GM23338 (cell line): Measurements from ENCODE around the gene PISD. TPM values are rescaled to one million over a fixed set of nuclear protein-coding genes. Genes with fewer than 3 reads are reported as not detected.
A peak's percentile ranks its signal among the peaks of the same experiment; 100 is the strongest.

Source experiments
- ATAC-seq: fragments of 200-7000 bp; cut with Tn5 transposase; 3 replicates; pipeline ENCODE4 v1.9.1; 2020
- DNase-seq: peaks from one replicate; pipeline ENCODE4 v3.0.0-alpha.2; 2015; ENCODE audit warnings: low spot score
- H2AFZ ChIP-seq: fragments of 200-600 bp; sonication (generic); 2 replicates; pipeline ENCODE4 v1.8.0; 2016; ENCODE audit warnings: antibody characterized with exemption, mild to moderate bottlenecking, moderate library complexity
- H3F3A ChIP-seq: fragments of 200-600 bp; sonication (generic); replicated peaks from 2 replicates; pipeline ENCODE4 v1.8.0; 2017; ENCODE audit warnings: antibody characterized with exemption, mixed run types, low read depth
- H3K27ac ChIP-seq: fragments of 200-600 bp; sonication (generic); 2 replicates; pipeline ENCODE4 v1.6.1; 2016; ENCODE audit warnings: low read depth
- H3K27me3 ChIP-seq: fragments of 200-600 bp; sonication (generic); 2 replicates; pipeline ENCODE4 v1.8.0; 2016; ENCODE audit warnings: mild to moderate bottlenecking, mixed run types, moderate library complexity; ENCODE audit not compliant: insufficient read depth
- H3K36me3 ChIP-seq: fragments of 200-600 bp; sonication (generic); 2 replicates; pipeline ENCODE4 v1.8.0; 2016; ENCODE audit warnings: mild to moderate bottlenecking; ENCODE audit not compliant: insufficient read depth
- H3K4me1 ChIP-seq: fragments of 200-600 bp; sonication (generic); 2 replicates; pipeline ENCODE4 v1.8.0; 2016; ENCODE audit warnings: mild to moderate bottlenecking, moderate library complexity; ENCODE audit not compliant: insufficient read depth
- H3K4me2 ChIP-seq: fragments of 200-600 bp; sonication (generic); 2 replicates; pipeline ENCODE4 v1.7.1; 2017; ENCODE audit warnings: mixed run types
- H3K4me3 ChIP-seq: fragments of 200-600 bp; sonication (generic); 2 replicates; pipeline ENCODE4 v1.6.1; 2016; ENCODE audit warnings: mixed run types
- H3K79me2 ChIP-seq: fragments of 200-600 bp; sonication (generic); replicated peaks from 2 replicates; pipeline ENCODE4 v1.8.0; 2017; ENCODE audit warnings: mild to moderate bottlenecking; ENCODE audit not compliant: insufficient read depth
- H3K9me2 ChIP-seq: fragments of 200-600 bp; sonication (generic); 2 replicates; pipeline ENCODE4 v1.8.0; 2017; ENCODE audit not compliant: insufficient read depth
- H4K20me1 ChIP-seq: fragments of 200-600 bp; sonication (generic); replicated peaks from 2 replicates; pipeline ENCODE4 v1.8.0; 2017; ENCODE audit warnings: mild to moderate bottlenecking; ENCODE audit not compliant: insufficient read depth
- H3K27ac Mint-ChIP-seq: 2 replicates; pipeline ENCODE4 v1.8.0; 2020; ENCODE audit warnings: inconsistent platforms, mild to moderate bottlenecking, moderate library complexity, mixed read lengths
- H3K27me3 Mint-ChIP-seq: 3 replicates; pipeline ENCODE4 v1.8.0; 2022; ENCODE audit warnings: low read depth, mild to moderate bottlenecking, moderate library complexity, mixed read lengths, inconsistent platforms; ENCODE audit not compliant: insufficient read depth, poor library complexity
- H3K36me3 Mint-ChIP-seq: 3 replicates; pipeline ENCODE4 v1.8.0; 2021; ENCODE audit warnings: low read depth, mild to moderate bottlenecking, inconsistent platforms, moderate library complexity, mixed read lengths
- H3K4me1 Mint-ChIP-seq: 3 replicates; pipeline ENCODE4 v1.8.0; 2020; ENCODE audit warnings: mild to moderate bottlenecking, inconsistent platforms, mixed read lengths
- H3K4me3 Mint-ChIP-seq: 3 replicates; pipeline ENCODE4 v1.8.0; 2021; ENCODE audit warnings: moderate library complexity, mild to moderate bottlenecking, inconsistent platforms, mixed read lengths
- H3K9me3 Mint-ChIP-seq: 3 replicates; pipeline ENCODE4 v1.8.0; 2020; ENCODE audit warnings: moderate library complexity, mild to moderate bottlenecking, inconsistent platforms, mixed read lengths
- CREB1 ChIP-seq: fragments of 250-450 bp; sonication (Bioruptor Pico); IDR thresholded peaks from 2 replicates; pipeline ENCODE4 v1.5.0; 2020; ENCODE audit warnings: low read depth, mild to moderate bottlenecking, moderate library complexity
- EZH2 ChIP-seq: fragments of 200-600 bp; sonication (generic); IDR thresholded peaks from one replicate; pipeline ENCODE4 v1.8.0; 2017; ENCODE audit warnings: antibody characterized with exemption, mild to moderate bottlenecking, low read depth; ENCODE audit not compliant: unreplicated experiment
- EZH2phosphoT487 ChIP-seq: fragments of 200-600 bp; sonication (generic); IDR thresholded peaks from one replicate; pipeline ENCODE4 v1.8.1; 2018; ENCODE audit warnings: antibody characterized with exemption; ENCODE audit not compliant: unreplicated experiment
- JUNB ChIP-seq: IDR thresholded peaks from one replicate; pipeline ENCODE4 v1.6.1; 2016; ENCODE audit warnings: antibody characterized with exemption; ENCODE audit not compliant: unreplicated experiment
- NANOG ChIP-seq: IDR thresholded peaks from 2 replicates; pipeline ENCODE4 v1.6.1; 2016; ENCODE audit warnings: antibody characterized with exemption, borderline replicate concordance
- POLR2AphosphoS5 ChIP-seq: IDR thresholded peaks from 2 replicates; pipeline ENCODE4 v1.6.1; 2016; ENCODE audit warnings: antibody characterized with exemption, low read depth
- STAT1 ChIP-seq: IDR thresholded peaks from one replicate; pipeline ENCODE4 v1.6.1; 2016; ENCODE audit warnings: antibody characterized with exemption; ENCODE audit not compliant: unreplicated experiment
- ZNF114 ChIP-seq: fragments of 250-450 bp; sonication (Bioruptor Pico); IDR thresholded peaks from 2 replicates; pipeline ENCODE4 v1.5.0; 2020; ENCODE audit warnings: mild to moderate bottlenecking, moderate library complexity
- ZNF331 ChIP-seq: fragments of 250-450 bp; sonication (Bioruptor Pico); IDR thresholded peaks from 2 replicates; pipeline ENCODE4 v1.5.0; 2020; ENCODE audit warnings: low read depth, mild to moderate bottlenecking, moderate library complexity
- polyA plus RNA-seq: library from polyadenylated mRNA; unstranded; fragments of >200 nt; fragmentation: Nextera tagmentation; extraction: Ambion mirVana; gene quantifications from 2 replicates; pipeline ENCODE4 v1.2.1, GENCODE V29; 2016
- total RNA-seq: library from RNA; depleted of rRNA; stranded (reverse); fragments of >200 nt; shearing (Covaris generic); gene quantifications from 2 replicates; pipeline ENCODE4 v1.2.3, GENCODE V29; 2014
- TF ChIP-seq, protein P1 (sequence below): IDR thresholded peaks from 2 replicates; pipeline ENCODE4 v1.6.1; 2016; ENCODE audit warnings: antibody characterized with exemption
- TF ChIP-seq, protein P2 (sequence below): IDR thresholded peaks from one replicate; pipeline ENCODE4 v1.6.1; 2018; ENCODE audit warnings: antibody characterized with exemption; ENCODE audit not compliant: unreplicated experiment
- TF ChIP-seq, protein P3 (sequence below), 2 experiments: fragments of 200-600 bp in 1 of 2; sonication (generic) in 1 of 2; conservative IDR thresholded peaks; 2 replicates each; pipeline versions ENCODE4 v1.5.1 to v1.6.1; 2016 to 2017; ENCODE audit warnings: antibody characterized with exemption in 2 of 2, low read depth in 2 of 2, mild to moderate bottlenecking in 2 of 2, moderate library complexity in 1 of 2
- TF ChIP-seq, protein P4 (sequence below): fragments of 250-450 bp; sonication (Bioruptor Pico); IDR thresholded peaks from 2 replicates; pipeline ENCODE4 v1.5.0; 2020; ENCODE audit warnings: mild to moderate bottlenecking, moderate library complexity

The PISD gene
- total and polyA plus RNA-seq, 2 experiments from 2014 or later, result 43.1 to 54.5 TPM

DNA sequence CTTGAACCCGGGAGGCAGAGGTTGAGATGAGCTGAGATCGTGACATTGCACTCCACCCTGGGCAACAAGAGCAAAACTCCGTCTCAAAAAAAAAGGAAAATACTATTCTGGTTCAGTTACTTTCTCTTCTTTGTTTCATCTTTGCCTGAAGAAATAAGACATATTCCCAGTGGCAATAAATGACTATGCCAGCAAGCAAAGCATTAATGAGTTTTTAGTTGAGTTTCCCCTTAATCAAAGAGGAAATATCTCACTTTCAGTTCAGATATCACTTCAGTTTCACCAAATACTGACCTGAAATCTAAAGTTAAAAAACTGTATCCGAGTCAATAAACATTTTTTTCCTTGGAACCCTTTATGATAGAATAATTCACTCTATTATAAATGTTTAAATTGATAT is 10.4 kb downstream of the PISD start:
- H3K4me2 ChIP-seq, result no peak overlapping the region
- H4K20me1 ChIP-seq, result peaks cover 29% of the 10 kb centered on the region
- ATAC-seq (no peak), DNase-seq (no peak)
- peaks cover 25% of the 10 kb centered on the region for H3K4me1 Mint-ChIP-seq
- no peak overlapping the region for H2AFZ ChIP-seq
- peaks cover 17% of the 10 kb centered on the region for H3K36me3 ChIP-seq
- no peak overlapping the region for H3K27ac Mint-ChIP-seq
- 0 out of 2 replicates have a peak, but pooled peaks cover 5% of the 10 kb centered on the region for H3F3A ChIP-seq
- no peaks in the 10 kb centered on the region for H3K27me3 ChIP-seq
- 0 out of 2 replicates have a peak overlapping the region, but pooled peaks have one; percentile 56 for H3K27ac ChIP-seq
- H3K4me3 Mint-ChIP-seq, result no peak overlapping the region
- H3K27me3 Mint-ChIP-seq, result peaks cover 6% of the 10 kb centered on the region
- no peak for TF ChIP-seq EZH2phosphoT487
- no peak for TF ChIP-seq NANOG
- TF ChIP-seq, protein P1, sequence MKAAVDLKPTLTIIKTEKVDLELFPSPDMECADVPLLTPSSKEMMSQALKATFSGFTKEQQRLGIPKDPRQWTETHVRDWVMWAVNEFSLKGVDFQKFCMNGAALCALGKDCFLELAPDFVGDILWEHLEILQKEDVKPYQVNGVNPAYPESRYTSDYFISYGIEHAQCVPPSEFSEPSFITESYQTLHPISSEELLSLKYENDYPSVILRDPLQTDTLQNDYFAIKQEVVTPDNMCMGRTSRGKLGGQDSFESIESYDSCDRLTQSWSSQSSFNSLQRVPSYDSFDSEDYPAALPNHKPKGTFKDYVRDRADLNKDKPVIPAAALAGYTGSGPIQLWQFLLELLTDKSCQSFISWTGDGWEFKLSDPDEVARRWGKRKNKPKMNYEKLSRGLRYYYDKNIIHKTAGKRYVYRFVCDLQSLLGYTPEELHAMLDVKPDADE, result no peak
- TF ChIP-seq EZH2, result no peak
- TF ChIP-seq, protein P2, sequence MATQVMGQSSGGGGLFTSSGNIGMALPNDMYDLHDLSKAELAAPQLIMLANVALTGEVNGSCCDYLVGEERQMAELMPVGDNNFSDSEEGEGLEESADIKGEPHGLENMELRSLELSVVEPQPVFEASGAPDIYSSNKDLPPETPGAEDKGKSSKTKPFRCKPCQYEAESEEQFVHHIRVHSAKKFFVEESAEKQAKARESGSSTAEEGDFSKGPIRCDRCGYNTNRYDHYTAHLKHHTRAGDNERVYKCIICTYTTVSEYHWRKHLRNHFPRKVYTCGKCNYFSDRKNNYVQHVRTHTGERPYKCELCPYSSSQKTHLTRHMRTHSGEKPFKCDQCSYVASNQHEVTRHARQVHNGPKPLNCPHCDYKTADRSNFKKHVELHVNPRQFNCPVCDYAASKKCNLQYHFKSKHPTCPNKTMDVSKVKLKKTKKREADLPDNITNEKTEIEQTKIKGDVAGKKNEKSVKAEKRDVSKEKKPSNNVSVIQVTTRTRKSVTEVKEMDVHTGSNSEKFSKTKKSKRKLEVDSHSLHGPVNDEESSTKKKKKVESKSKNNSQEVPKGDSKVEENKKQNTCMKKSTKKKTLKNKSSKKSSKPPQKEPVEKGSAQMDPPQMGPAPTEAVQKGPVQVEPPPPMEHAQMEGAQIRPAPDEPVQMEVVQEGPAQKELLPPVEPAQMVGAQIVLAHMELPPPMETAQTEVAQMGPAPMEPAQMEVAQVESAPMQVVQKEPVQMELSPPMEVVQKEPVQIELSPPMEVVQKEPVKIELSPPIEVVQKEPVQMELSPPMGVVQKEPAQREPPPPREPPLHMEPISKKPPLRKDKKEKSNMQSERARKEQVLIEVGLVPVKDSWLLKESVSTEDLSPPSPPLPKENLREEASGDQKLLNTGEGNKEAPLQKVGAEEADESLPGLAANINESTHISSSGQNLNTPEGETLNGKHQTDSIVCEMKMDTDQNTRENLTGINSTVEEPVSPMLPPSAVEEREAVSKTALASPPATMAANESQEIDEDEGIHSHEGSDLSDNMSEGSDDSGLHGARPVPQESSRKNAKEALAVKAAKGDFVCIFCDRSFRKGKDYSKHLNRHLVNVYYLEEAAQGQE, result no peak
- no peak for TF ChIP-seq ZNF114 (CRISPR knock-in tag)
- TF ChIP-seq, protein P3, sequence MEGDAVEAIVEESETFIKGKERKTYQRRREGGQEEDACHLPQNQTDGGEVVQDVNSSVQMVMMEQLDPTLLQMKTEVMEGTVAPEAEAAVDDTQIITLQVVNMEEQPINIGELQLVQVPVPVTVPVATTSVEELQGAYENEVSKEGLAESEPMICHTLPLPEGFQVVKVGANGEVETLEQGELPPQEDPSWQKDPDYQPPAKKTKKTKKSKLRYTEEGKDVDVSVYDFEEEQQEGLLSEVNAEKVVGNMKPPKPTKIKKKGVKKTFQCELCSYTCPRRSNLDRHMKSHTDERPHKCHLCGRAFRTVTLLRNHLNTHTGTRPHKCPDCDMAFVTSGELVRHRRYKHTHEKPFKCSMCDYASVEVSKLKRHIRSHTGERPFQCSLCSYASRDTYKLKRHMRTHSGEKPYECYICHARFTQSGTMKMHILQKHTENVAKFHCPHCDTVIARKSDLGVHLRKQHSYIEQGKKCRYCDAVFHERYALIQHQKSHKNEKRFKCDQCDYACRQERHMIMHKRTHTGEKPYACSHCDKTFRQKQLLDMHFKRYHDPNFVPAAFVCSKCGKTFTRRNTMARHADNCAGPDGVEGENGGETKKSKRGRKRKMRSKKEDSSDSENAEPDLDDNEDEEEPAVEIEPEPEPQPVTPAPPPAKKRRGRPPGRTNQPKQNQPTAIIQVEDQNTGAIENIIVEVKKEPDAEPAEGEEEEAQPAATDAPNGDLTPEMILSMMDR (conservative IDR thresholded peaks at IDR 0.05; ENCODE audit: low read depth in 2 of 2), result no peak
- TF ChIP-seq CREB1 (CRISPR knock-in tag), result no peak
- TF ChIP-seq JUNB, result no peak
- no peak for TF ChIP-seq ZNF331
- TF ChIP-seq, protein P4, sequence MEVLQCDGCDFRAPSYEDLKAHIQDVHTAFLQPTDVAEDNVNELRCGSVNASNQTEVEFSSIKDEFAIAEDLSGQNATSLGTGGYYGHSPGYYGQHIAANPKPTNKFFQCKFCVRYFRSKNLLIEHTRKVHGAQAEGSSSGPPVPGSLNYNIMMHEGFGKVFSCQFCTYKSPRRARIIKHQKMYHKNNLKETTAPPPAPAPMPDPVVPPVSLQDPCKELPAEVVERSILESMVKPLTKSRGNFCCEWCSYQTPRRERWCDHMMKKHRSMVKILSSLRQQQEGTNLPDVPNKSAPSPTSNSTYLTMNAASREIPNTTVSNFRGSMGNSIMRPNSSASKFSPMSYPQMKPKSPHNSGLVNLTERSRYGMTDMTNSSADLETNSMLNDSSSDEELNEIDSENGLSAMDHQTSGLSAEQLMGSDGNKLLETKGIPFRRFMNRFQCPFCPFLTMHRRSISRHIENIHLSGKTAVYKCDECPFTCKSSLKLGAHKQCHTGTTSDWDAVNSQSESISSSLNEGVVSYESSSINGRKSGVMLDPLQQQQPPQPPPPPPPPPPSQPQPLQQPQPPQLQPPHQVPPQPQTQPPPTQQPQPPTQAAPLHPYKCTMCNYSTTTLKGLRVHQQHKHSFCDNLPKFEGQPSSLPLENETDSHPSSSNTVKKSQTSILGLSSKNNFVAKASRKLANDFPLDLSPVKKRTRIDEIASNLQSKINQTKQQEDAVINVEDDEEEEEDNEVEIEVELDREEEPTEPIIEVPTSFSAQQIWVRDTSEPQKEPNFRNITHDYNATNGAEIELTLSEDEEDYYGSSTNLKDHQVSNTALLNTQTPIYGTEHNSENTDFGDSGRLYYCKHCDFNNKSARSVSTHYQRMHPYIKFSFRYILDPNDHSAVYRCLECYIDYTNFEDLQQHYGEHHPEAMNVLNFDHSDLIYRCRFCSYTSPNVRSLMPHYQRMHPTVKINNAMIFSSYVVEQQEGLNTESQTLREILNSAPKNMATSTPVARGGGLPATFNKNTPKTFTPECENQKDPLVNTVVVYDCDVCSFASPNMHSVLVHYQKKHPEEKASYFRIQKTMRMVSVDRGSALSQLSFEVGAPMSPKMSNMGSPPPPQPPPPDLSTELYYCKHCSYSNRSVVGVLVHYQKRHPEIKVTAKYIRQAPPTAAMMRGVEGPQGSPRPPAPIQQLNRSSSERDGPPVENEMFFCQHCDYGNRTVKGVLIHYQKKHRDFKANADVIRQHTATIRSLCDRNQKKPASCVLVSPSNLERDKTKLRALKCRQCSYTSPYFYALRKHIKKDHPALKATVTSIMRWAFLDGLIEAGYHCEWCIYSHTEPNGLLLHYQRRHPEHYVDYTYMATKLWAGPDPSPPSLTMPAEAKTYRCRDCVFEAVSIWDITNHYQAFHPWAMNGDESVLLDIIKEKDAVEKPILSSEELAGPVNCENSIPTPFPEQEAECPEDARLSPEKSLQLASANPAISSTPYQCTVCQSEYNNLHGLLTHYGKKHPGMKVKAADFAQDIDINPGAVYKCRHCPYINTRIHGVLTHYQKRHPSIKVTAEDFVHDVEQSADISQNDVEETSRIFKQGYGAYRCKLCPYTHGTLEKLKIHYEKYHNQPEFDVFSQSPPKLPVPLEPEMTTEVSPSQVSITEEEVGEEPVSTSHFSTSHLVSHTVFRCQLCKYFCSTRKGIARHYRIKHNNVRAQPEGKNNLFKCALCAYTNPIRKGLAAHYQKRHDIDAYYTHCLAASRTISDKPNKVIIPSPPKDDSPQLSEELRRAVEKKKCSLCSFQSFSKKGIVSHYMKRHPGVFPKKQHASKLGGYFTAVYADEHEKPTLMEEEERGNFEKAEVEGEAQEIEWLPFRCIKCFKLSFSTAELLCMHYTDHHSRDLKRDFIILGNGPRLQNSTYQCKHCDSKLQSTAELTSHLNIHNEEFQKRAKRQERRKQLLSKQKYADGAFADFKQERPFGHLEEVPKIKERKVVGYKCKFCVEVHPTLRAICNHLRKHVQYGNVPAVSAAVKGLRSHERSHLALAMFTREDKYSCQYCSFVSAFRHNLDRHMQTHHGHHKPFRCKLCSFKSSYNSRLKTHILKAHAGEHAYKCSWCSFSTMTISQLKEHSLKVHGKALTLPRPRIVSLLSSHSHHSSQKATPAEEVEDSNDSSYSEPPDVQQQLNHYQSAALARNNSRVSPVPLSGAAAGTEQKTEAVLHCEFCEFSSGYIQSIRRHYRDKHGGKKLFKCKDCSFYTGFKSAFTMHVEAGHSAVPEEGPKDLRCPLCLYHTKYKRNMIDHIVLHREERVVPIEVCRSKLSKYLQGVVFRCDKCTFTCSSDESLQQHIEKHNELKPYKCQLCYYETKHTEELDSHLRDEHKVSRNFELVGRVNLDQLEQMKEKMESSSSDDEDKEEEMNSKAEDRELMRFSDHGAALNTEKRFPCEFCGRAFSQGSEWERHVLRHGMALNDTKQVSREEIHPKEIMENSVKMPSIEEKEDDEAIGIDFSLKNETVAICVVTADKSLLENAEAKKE (CRISPR knock-in tag), result no peak
- TF ChIP-seq STAT1, result no peak
- no peak for TF ChIP-seq POLR2AphosphoS5
- H3K9me3 Mint-ChIP-seq, result no peaks in the 10 kb centered on the region
- H3K4me1 ChIP-seq, result peaks cover 28% of the 10 kb centered on the region
- no peak overlapping the region for H3K4me3 ChIP-seq
- peaks cover 26% of the 10 kb centered on the region for H3K36me3 Mint-ChIP-seq
- H3K79me2 ChIP-seq, result peaks cover 91% of the 10 kb centered on the region
- H3K9me2 ChIP-seq, result no peaks in the 10 kb centered on the region
